Measurements from ENCODE around the gene PLEKHA6. TPM values are rescaled to one million over a fixed set of nuclear protein-coding genes. Genes with fewer than 3 reads are reported as not detected.

PLEKHA6 gene
- total and polyA plus RNA-seq, 3 donors from 2014 or later: 5.9 to 14.7 (median 10.0) TPM

- H3K27ac ChIP-seq: no peak overlapping the region
- H3K9me3 ChIP-seq: no peaks in the 10 kb centered on the region
- no peak overlapping the region for H3K4me3 ChIP-seq
- TF ChIP-seq POLR2A (IDR thresholded peaks at IDR 0.05) (no peak), CTCF (IDR thresholded peaks at IDR 0.05) (no peak)
- H3K4me1 ChIP-seq: peaks cover 23% of the 10 kb centered on the region
- no peaks in the 10 kb centered on the region for H3K36me3 ChIP-seq (ENCODE audit: low read depth, missing control alignments)
- intact Hi-C loops (cut with DNase I; ENCODE audit: low total_unique reads): no loop called here
- no peak for DNase-seq
- no peaks in the 10 kb centered on the region for H3K27me3 ChIP-seq
Measured at GRCh38 chr1:204341380-204341779, 18.3 kb downstream of the PLEKHA6 start.

DNA sequence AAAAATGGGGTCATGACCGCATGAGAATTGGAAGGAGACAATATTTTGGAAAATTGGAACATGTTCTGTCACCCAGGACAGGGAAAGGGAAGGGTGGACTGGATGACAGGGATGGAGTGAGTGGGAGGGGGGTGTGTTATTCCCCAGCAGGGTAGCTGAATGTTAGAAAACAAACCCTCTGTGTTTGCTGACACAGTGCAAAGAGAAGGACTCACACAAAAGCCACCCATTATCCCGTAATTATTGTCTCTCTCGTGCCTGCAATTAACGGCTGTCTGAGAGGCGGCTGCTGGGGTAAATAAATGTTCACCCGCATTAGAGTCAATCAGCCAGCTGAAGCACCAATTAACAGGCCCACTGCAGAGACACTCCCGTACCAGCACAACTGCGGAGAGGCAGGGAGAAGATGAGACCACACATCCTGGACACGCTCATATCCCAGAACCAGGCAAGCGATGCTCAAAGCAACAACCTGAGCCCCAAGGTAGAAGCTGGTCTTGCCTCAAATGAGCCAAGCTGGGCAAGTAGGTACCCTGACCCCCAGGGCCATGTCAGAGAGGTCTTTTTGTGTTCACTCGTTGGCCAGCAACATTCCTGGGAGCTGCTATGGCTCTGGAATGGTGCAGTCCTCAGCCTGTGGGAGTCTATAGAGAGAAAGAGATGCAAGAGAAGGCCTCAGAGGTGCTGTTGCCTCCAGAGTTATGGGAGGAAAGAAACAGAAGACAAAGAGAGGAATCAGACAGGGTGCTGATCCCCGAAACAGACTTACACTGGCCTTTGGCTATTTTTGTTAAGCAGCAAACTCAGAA, 19.4 kb downstream of the PLEKHA6 start:
- H3K27ac ChIP-seq: no peak overlapping the region
- whole genome bisulfite sequencing, 2 donors: 70 to 74% methylated on average over 12 of the region's 12 CpGs
- no peaks in the 10 kb centered on the region for H3K9me3 ChIP-seq
- DNase-seq: no peak
- no peak overlapping the region for H3K4me3 ChIP-seq
- peaks cover 22% of the 10 kb centered on the region for H3K4me1 ChIP-seq
- TF ChIP-seq POLR2A (IDR thresholded peaks at IDR 0.05) (no peak), CTCF (IDR thresholded peaks at IDR 0.05) (no peak)
- H3K27me3 ChIP-seq: no peaks in the 10 kb centered on the region
- intact Hi-C loops (cut with DNase I; ENCODE audit: low total_unique reads): no loop called here
- H3K36me3 ChIP-seq (ENCODE audit: low read depth, missing control alignments): no peaks in the 10 kb centered on the region

DNA sequence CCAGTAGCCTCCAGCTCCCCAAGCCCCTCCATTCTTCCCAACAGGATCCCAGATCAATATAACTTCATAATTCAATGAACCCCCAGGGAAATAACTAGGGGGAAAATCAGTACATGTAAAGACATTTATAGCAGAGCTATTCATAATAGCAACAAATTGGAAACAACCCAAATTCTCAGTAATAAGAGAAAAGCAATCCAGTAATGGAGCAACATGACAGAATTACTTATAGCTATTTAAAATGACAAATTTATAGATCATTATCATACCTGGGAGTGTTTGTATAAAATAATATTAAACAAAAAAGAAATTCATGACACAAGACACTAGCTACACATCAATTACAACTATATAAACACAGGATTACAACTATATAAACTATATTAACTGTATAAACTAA, 20.2 kb downstream of the PLEKHA6 start:
- intact Hi-C loops (cut with DNase I; ENCODE audit: low total_unique reads): no loop called here
- Histone ChIP-seq H3K36me3 (ENCODE audit: low read depth, missing control alignments) (no peaks in the 10 kb centered on the region), H3K4me3 (no peak overlapping the region), H3K9me3 (no peaks in the 10 kb centered on the region), H3K27ac (no peak overlapping the region), H3K4me1 (peaks cover 19% of the 10 kb centered on the region), H3K27me3 (no peaks in the 10 kb centered on the region)
- TF ChIP-seq CTCF (IDR thresholded peaks at IDR 0.05) (no peak), POLR2A (IDR thresholded peaks at IDR 0.05) (no peak)
- no peak for DNase-seq

DNA sequence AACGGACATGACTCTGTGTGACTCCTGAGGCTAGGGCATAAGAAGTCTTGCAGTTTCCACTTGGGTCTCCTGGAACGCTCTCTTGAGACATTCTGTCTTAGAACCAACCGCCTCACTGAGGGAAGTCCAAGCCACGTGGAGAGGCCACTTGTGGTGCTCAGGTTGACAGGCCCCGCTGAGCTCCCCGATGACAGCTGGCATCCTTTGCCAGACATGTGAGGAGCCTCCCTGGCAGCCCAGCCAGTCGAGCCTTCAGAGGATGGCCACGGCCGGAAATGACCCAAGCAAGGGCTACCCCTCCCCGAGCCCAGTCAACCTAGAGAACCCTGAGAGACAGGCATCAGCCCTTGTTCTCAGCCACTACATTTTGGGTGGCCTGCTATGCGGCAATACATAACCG, 20.7 kb downstream of the PLEKHA6 start:
- H3K27me3 ChIP-seq: no peaks in the 10 kb centered on the region
- no peaks in the 10 kb centered on the region for H3K36me3 ChIP-seq (ENCODE audit: low read depth, missing control alignments)
- intact Hi-C loops (cut with DNase I; ENCODE audit: low total_unique reads): no loop called here
- H3K9me3 ChIP-seq: no peaks in the 10 kb centered on the region
- WGBS, 2 donors: 95 to 96% methylated on average over 5 to 11 of the region's 12 CpGs
- H3K4me3 ChIP-seq: no peak overlapping the region
- peaks cover 21% of the 10 kb centered on the region for H3K4me1 ChIP-seq
- DNase-seq: no peak
- H3K27ac ChIP-seq: no peak overlapping the region
- TF ChIP-seq POLR2A (IDR thresholded peaks at IDR 0.05) (no peak), CTCF (IDR thresholded peaks at IDR 0.05) (no peak)

DNA sequence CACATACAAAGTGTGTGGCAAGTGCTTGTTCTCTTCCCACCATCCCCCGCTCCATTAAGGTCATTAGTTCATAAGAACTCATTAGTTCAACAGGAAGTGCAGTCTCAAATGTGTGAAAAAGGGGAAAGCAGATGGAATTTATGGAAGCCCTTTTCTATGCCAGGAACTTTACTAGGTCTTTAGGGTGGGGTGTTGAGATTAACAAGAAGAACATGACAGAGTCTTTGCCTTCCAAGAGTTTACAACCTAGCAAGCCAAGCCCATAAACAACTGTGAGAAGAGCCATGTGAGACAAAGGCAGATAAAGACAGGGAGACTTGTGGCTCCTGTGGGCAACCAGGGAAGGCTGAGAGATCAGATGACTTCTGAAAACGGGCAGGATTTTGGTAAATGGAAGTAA, 21.4 kb downstream of the PLEKHA6 start:
- no peak for DNase-seq
- Histone ChIP-seq H3K27me3 (no peaks in the 10 kb centered on the region), H3K4me1 (peaks cover 27% of the 10 kb centered on the region), H3K27ac (no peak overlapping the region), H3K4me3 (no peak overlapping the region), H3K36me3 (ENCODE audit: low read depth, missing control alignments) (no peaks in the 10 kb centered on the region), H3K9me3 (no peaks in the 10 kb centered on the region)
- TF ChIP-seq CTCF (IDR thresholded peaks at IDR 0.05): no peak
- TF ChIP-seq POLR2A (IDR thresholded peaks at IDR 0.05): no peak
- WGBS, 2 donors: 69 to 85% methylated on average over 2 of the region's 2 CpGs
- intact Hi-C loops (cut with DNase I; ENCODE audit: low total_unique reads): no loop called here

Measured in testis (tissue), 3 donors.